GM19099 (cell line): ENCODE data around the gene MSI1.

Experiments used
- POLR2A ChIP-seq: IDR thresholded peaks from 3 replicates; pipeline ENCODE4 v1.6.1; 2011; ENCODE audit warnings: low read depth; ENCODE audit not compliant: insufficient read length; ENCODE audit errors: extremely low read depth

MSI1 gene

GRCh38 chr12:120394483-120395367 is 25.8 kb upstream of the MSI1 start:
- no peak for TF ChIP-seq POLR2A

DNA sequence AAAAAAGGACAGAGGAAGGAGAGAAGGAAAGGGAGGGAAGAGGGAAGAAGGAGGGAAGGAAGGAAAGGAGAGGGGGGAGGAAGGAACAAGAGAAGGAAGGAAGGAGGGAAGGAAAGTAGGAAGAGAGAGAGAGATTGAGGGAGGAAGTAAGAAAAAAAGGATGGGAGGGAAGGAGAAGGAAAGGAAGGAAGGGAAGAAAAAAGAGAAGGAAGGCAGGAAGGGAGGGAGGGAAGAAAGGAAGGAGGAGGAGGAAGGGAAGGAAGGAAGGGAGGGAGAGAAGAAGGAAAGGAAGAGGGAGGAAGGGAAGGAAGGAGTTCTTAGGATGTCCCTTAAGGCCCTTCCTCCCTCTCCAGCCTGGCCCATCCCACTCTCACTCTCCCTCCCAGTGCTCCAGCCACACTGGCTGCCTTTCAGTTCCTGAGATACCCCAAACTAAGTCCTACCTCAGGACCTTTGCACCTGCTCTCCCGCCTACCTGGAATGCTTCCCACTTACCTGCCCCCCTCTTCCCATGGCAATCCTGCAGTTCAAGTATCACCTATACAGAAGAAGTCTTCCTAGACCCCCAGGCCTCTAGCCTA is 21.7 kb upstream of the MSI1 start:
- TF ChIP-seq POLR2A: no peak

- no peak for TF ChIP-seq POLR2A
Observed at GRCh38 chr12:120388691-120389481, 19.9 kb upstream of the MSI1 start.

GRCh38 chr12:120381752-120382419 is 12.9 kb upstream of the MSI1 start:
- no peak for TF ChIP-seq POLR2A

DNA sequence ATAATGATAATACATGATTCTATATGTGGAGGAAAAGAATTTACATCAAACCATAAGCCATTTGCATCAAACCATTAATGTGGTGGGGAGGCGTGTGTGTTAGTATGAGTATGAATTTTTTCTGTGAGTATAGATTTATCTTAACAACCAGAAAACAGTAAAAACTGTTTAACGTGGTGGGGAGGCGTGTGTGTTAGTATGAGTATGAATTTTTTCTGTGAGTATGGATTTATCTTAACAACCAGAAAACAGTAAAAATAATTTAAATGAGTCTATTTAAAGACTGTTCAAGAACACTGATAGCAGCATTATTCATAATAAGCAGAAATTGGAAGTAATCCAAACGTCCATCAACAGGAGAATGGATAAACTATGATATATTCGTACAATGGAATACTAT is 9.1 kb upstream of the MSI1 start:
- TF ChIP-seq POLR2A: no peak

DNA sequence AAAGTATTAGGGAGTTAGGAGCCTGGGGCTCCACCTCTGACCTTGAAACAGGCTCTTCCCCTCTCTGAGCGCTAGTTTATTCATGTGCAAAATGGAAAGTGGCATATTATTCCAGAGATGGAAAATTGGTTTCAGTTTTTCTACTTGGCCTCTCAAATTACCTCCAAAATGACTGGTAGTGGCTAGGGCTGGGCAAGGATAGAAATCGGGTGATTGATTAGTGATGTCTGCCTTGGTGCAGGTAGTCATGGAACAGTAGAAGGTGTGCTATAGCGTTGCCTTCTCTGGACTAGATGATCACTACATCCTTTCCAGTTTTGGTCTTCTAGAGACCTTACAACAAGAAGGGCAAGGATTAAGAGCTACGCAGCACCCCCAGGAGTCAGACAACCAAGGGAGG is 8.6 kb upstream of the MSI1 start:
- TF ChIP-seq POLR2A: no peak

GRCh38 chr12:120376934-120377572 is 8.1 kb upstream of the MSI1 start:
- no peak for TF ChIP-seq POLR2A

GRCh38 chr12:120376416-120376815 is 7.5 kb upstream of the MSI1 start:
- no peak for TF ChIP-seq POLR2A

DNA sequence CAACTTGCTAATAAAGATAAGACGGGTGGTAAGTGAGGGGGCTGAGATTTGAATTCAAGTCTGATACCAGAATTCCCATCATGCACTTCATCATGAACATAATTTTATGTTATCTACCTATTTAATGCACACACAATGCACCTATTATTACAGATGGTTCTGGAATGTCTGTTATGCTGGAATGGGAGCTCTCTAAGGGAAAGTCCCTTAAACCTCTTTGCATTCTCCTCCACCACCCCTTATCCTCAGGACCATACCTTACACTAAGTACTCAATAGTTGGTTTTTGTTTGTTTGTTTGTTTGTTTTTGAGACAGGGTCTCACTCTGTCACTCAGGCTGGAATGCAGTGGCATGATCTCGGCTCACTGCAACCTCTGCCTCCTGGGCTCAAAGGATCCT is 7.0 kb upstream of the MSI1 start:
- no peak for TF ChIP-seq POLR2A

- TF ChIP-seq POLR2A: no peak
Observed at GRCh38 chr12:120373683-120374082, 4.7 kb upstream of the MSI1 start.

- no peak for TF ChIP-seq POLR2A
Observed at GRCh38 chr12:120370343-120371243, 1.6 kb upstream of the MSI1 start.

GRCh38 chr12:120369603-120370342 is 809 bp upstream of the MSI1 start:
- no peak for TF ChIP-seq POLR2A
